Raji (cell line): ENCODE results near the gene ADORA3.

Source experiments
- POLR2A ChIP-seq: IDR thresholded peaks from 2 replicates; pipeline ENCODE4 v1.6.1; 2011; ENCODE audit warnings: low read depth, low read length, control low read depth; ENCODE audit not compliant: insufficient read depth

Gene ADORA3

DNA sequence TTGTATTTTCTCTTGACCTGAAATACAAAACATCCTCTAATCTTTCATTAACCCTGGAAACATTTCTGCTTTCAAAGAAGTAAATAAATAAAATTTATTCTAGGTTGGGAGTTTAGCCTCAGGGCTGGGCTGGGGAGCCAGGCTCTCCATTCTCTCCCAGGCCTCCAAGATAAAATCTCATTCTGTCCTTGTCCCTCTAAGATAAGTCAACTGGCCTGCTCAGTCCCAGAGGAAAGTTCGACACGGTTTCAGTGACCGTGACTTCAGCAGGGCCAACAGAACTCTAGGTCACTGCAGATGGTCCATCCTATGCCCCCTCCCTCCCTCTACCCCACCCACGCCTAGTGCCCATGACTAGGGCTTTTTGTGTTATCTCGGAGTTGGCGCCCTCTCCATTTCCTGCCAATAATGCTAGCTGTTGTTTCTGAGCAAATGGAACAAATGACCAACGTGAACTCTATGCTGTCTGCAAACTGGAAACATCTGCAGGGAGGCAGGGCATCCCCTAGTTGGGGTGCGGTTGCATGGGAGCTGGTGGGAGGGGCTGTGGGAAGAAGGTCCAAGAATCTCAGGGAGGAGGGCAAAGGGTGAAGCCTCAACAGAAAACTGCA lies 10.1 kb upstream of the ADORA3 start:
- TF ChIP-seq POLR2A, result no peak

DNA sequence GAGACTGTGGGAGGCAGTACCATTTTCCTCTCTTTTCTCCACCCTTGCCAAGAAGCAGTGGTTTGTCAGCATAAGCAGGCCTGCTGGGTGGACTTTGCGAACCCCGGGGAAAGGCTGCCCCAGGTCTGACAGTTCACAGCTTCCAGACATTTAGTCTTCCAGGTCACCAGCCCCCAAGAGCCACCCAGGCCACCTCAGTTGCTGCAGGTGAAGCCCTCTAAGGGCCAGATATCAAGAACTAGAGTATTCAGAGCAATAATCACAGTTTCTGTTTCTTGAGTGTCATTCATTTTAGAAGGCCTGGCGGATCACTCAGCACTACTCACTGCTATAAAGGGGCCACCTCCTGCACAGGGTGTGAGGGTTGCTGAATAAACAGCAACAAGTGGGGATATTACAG lies 9.5 kb upstream of the ADORA3 start:
- TF ChIP-seq POLR2A, result no peak

DNA sequence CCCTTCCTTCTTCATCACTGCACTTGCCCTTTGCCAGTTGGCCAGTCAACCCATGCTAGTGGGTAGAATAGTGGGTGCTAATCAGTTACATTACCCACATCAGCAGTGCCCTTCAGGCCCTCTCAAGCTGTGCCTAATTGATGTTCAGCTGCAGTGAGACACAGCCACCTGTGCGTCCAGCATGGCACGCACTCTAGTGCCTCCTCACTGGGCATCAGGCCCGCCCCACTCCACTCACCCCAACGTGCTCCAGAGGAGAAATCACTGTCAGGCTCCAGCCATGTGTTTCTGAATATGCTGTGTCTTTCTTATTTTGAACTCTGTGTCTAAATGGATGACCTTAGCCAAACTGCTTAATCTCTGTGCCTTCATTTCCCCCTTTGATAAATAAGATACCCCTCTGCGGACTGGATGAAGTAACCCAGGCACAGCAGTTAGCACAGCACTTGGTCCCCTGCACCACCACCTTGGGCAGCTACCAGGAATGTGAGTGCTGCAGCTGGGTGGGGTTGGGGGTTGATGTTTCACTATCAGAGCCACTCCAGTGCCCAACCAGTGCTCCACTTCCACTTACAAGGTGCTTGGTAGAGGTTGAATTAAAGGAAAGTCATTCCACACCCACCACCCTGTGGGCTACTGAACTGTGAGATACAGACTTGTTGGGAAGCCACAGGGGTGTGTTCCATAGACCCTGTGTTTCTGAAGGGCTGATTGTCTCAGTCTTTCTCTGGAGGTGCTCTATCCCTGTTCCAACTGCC lies 8.9 kb upstream of the ADORA3 start:
- TF ChIP-seq POLR2A, result no peak

DNA sequence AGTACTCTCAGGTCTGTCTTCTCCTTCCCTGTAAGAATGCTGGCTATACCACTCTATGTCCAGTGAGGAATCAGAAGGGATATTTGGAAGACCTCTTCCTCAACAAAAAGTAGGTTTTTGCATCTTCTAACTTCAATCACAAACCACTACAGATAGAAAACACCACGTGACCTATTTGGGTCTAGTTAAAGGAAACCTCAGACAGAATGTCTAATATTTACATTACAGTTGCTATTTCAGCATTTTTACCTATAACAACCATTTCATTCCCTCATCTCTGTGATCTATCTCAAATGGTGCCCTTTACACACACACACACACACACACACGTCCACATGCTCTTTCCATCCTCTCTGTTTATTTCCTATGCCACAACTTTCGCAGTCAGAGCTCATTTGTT lies 7.9 kb upstream of the ADORA3 start:
- TF ChIP-seq POLR2A, result no peak

DNA sequence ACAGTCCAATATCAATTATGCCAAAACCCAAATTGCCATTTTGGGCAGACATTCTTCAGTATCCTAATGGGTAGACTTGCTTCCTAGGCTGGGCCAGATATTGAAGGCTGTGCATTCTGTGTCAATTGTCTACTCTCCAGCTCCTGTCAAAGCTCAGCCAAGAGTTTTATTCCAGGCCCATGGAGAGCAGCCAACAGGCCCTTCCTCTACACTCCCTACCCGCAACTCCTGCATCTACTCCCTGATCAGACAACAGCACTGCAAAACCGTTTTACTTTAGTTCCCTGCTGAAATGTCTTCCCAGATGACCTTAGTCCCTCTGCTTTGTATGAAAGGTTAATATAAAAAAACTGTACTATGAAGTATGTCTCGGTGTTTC lies 6.6 kb upstream of the ADORA3 start:
- no peak for TF ChIP-seq POLR2A

DNA sequence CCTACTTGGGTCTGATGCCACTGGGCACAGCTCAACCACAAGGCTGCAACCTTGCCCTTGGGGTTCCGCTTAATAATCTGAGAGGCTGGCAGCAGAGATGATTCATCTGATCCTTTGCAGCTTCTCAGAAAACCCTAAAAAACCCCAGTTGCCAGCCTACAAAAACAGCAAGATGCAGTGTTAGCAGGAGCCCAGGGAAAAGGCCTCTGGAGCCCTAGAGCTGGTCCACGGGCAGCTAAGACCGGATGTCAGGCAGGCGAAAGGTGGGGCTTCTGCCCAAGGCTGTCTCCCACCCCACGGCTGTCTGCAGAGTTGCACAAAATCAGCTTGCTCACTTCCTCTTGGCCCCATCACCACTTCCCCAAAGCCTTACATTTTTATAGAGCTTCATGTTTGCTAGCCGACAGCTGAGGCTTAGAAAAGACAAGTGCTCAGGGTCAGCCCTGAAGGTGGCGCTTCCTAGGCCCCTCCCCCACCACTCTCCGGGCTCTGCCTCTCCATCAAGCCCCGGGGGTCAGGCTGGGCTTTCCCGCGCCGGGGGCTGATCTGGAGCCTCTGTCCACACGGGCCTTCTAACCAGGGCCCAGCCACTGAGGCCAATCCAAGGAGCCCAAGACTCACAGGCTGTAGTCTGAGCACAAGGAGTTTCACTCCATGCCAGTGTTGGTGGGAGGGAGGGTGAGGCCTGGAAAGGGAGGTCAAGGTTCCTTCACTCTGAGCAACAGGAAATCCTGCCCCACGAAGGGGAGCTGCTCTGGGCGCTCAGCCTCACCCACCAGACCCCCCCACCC lies 4.2 kb upstream of the ADORA3 start:
- peak; percentile 57 for TF ChIP-seq POLR2A

DNA sequence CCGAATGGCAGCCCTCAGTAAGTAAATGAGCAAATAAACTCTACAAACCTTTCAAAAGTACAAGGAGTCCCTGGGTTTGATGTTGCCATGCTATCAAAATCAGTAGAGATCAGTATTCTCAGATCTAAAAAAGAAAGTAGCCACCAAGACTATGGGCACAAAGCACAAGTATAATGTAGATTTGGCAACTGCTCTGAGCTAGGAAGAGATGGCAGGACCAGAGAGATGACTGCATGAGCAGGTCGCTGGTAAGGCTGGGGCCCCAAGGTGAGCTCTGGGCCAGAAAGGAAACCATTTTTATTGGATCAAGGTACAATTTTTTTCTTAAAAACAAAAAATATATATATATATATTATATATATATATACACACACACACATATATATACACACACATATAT lies 3.1 kb upstream of the ADORA3 start:
- no peak for TF ChIP-seq POLR2A

DNA sequence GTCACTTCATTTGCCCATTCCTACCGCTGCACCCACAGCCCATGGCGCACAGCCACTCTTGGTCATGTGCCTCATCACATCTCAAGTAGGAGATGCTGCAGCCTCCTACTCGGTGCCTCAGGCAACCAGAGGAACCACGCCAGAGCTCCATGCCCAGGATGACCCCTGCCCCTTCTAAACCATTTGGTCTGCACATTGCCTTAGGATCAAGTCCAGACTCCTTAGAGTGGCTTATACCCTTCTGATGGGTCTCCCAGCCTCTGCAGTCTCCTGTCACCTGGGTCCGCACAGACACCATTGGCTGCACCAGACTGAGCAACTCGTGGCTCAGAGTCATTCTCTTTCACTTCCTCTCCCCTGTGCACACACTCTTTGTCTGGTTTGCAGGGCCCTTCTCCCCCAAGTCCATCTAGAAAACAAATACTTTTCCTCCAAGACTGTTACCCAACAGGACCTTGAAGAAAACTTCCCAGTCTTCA lies 2.2 kb upstream of the ADORA3 start:
- peak; percentile 55 for TF ChIP-seq POLR2A

DNA sequence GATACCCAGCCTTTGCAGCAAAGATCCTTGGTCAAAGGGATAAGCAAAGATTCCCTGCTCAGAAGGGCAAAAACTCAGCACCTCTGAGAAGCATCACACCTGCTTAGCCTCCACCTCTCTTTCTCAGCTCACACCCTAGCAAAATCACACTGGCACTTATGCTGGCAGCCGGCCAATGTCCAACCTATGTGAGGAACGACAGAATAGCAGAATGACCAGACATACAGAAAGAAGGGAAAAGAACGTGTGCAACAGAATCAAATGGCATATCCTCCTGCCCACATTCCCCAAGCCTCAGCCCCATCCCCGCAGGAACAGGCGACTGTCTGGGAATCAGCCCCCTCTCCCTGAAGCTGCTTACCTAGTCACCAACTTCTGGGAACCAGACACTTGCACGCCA lies 664 bp upstream of the ADORA3 start:
- TF ChIP-seq POLR2A, result no peak

DNA sequence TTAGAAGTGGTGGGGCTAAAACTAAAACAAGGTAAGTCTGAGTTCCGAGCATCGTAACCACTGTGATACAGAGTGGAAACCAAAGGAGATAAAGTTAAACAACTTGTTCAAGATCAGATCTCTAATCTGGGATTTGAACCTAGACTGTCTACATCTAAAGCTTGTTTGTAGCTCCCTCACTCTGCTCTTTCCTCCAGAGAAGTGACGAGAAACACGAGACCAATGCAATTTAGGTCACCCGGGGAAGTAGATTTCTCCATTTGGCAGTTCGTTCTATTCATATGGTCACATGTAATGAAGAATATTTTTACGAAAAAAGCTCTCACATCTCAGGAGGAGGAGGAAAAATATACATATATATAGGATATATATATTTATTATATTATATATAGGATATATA lies 1.8 kb downstream of the ADORA3 start:
- no peak for TF ChIP-seq POLR2A

DNA sequence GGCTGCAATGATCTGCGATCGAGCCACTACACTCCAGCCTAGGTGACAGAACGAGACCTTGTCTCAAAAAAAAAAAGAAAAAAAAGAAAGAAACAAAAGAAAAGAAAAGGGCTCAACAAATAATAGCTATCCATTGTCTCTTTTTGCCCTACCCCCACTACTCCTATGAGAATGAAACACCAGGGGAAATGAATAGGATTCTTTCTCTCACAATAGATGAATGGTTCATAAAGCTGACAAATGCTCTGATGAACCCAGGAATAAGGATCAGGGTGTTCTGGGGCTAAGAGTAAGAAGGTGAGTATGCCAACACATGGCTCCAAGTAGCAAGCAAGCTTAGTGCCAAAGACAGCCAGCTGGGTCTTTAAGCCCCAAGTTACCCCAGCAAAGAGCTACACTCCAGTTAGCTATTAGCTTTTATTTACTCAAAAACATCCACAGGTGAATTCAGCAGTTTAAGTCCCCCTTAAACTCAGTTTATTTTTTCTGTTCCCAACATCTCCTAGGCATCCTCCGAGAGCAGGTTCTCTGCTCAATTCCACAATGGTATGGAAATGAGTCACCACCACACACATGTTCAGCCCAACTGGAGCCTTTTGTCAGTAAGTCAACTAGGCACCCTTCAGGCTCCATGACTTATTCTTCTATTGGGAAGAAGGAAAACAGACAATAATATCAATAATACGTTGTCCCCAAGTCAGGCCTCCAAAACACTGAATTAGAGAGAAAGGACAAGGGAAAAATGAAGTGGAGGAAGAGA lies 4.2 kb downstream of the ADORA3 start:
- TF ChIP-seq POLR2A, result no peak

DNA sequence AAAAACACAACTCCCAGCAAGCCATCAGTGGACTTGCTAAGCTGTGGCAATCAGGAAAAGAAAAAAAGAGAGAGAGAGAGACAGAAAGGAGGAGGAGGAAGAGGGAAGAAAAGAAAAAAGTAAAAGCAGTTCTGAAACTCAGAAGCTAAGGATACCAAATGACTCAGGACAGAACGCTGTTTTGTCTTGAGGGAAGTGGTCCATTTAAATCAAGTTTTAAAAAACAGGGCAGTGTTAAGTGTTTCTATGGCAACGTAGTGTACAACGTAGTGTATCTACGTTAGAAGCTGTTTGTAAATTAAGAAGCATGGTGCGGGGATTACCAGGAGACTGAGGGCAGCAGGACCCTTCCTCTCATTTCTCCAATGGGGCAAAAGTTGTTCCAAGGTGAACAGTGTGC lies 5.8 kb downstream of the ADORA3 start:
- TF ChIP-seq POLR2A, result no peak

DNA sequence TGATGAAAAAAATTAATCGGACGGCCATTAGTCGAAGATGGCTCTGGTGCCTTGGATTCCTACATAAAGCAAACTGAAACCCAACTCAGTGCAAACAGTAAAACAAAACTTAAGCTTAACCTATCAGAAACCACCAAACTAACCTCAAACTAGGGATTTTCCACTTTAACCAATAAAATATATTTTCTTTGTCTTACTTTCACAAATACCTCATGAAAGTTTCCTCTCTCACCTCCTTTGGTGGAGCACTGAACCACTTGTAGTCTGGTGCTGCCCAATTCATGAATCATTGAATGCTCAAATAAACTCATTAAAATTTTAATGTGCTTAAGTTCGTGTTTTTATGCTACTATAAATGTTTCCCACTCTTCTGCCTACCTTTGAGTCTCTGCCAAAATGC lies 7.0 kb downstream of the ADORA3 start:
- no peak for TF ChIP-seq POLR2A

DNA sequence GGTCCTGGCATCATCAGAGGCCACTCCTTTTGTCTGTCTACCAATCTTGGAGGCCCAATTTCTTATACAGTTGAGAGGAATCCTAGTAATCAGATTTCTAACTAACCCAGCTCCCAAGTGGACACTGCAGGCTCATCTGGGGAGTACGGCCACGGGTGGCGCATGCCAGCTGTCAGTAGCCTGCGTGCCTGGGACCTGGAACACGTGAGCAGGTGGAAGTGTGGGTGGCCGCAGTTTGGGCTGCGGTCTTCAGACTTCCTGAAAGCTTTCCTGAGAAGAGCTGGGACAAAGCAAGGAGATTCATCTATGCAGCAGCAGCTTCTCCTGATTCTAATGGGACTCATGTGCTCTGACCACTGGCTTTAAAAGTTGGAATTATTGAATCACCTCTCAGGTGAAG lies 12.4 kb downstream of the ADORA3 start:
- TF ChIP-seq POLR2A, result no peak

DNA sequence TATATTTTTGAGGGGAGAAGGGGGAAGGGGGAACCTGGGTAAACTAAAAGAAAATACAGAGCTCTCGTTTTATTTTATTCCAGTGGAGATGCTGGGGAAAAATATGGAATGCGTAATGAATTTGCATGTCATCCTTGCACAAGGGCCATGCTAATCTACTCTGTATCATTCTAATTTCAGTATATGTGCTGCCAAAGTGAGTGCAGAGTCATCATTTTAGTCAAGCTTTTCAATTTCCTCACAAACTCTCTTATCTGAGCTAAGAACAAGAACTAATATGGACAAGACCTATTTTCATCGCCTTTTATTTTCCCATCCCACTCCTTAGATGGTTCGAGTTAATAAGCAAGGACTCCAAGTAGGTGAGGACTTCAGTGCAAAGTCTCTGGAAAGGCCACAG lies 13.2 kb downstream of the ADORA3 start:
- TF ChIP-seq POLR2A, result no peak

DNA sequence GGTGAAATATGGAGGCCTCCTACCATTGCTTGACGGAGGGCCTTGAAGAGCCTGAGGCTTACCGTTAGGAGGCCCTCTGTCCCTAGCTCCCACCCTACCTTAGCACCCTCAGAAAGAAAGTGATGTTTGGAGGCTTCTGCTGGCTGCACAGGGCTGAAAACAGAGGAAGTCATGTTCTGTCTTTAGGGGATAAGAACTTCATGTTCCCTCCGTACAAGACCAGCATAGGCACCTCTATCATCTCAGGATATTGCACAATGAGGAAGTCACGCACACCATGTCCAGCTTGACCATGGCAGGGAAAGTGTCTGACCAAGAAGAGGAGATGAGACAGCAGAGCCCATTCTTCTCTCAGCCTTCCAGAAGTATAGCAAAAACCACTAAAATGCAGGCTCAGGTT lies 13.8 kb downstream of the ADORA3 start:
- TF ChIP-seq POLR2A, result no peak

DNA sequence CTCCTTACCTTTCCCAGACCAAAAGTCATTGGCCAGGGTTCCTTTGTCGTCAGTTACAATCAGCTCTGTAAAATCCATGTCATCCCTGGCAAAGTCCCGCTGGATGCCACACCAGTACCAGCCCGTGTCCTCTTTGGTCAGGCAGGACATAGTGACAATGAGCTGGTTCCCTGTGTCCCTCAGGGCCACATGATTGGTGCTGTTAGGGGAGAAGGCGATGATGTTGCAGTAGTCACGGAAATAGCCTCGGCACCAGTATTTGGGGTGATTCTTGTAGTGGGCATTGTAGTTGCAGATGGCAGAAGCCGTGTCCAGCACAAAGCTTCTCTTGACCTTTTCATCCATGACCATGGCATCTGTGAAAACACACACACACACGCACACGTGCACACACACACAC lies 14.8 kb downstream of the ADORA3 start:
- TF ChIP-seq POLR2A, result no peak
